G401 (cell line): ENCODE measurements around the gene PCIF1. TPM values are rescaled to one million over a fixed set of nuclear protein-coding genes. Genes with fewer than 3 reads are reported as not detected.
"Not testable (repeated sequence)": the region's sequence is repeated elsewhere in the genome, so short reads cannot be mapped to it uniquely, and the experiment has no call there.

ENCODE experiments used
- DNase-seq: peaks from one replicate; pipeline ENCODE4 v3.0.0-alpha.2; 2015; ENCODE audit warnings: low spot score
- in situ Hi-C: cut with HindIII; loops from 2 replicates; pipeline ENCODE4 v1.10.0; 2016; ENCODE audit warnings: low sequenced_read_pairs, mixed read lengths
- total RNA-seq: library from RNA; depleted of rRNA; stranded (reverse); fragments of >200 nt; shearing (Covaris generic); gene quantifications from 2 replicates; pipeline ENCODE4 v1.2.3, GENCODE V29; 2014

The PCIF1 gene
- total RNA-seq, 1 experiment from 2014 or later: 11.6 TPM

DNA sequence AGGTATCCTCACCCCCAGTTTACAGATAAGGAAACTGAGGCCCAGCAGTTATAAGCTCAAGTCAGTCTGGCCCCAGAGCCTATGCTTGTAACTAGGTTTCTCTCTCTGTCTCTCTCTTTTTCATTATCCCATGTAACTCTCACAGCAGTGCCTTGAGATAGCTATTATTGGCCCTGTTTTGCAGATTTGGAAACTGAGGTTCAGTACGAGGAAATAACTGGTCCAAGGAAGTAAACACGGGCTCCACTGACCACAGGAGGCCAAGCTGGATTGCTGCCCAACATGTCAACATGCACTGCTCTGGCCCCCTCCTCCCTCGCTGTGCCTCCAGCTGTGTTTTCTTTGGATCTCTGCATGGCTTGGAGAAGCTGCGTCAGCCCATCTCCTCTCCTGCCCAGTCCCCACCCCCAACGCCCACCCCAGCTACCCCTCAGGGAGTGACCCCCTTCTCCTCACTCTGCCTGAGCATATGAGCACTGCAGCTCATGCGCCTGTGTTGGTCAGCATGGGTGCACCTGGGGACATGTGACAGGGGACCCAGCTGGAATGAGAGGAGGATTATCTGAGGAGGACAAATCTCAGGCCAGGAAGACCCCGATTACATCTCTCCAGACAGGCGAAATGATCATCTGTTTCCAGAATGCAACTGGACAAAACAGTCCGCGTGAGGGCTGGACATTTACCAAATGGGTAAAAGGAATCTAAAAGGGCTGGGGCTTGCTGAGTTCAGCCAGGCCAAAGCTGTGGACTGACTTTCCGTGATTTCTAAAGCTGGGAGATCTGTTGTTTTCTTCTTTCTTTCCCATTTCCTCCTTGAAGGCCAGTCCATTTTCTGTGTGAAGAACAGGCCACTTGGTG is 14.7 kb upstream of the PCIF1 start:
- in situ Hi-C loops: no loop called here
- DNase-seq: no peak

DNA sequence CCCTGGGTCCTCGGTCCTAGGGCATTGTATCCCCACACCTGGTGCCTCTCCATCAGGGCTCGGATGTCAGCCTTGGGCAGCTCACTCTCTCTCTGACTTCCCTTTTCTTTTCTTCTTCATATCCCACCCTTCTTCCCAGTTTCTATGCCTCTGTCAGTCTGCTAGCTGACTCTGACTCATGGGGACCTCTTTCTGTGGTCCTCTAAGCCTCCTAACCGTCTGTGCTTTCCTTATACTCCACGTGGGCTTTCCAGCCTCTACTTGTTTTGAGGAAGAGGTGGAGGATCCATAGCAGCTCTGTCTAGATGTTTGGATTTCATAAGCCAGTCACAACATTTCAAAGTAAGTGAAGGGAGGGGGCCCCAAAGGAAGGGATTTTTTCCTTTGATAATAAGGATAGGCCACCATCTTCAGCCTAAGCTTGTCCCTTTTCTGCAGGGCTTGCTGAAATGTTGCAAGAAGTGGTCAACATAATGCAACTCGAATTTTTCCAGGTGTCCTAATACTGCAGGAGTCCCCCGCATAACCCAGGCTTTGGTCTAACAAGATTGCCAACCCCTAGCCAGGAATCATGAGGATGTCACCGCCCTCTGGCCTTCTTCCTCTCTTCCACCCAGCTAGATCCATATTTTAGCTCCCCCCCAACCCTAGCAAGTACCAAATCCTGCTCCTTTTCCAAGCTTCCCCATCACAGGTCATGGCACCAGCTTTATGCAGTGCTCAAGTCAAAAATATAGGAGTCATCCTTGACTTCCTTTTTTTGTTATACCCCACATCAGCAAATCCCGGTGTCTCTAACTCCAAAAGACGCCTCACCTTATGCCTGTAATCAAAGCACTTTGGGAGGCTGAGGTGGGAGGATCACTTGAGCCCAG is 13.8 kb upstream of the PCIF1 start:
- DNase-seq: no peak
- in situ Hi-C loops: no loop called here

DNA sequence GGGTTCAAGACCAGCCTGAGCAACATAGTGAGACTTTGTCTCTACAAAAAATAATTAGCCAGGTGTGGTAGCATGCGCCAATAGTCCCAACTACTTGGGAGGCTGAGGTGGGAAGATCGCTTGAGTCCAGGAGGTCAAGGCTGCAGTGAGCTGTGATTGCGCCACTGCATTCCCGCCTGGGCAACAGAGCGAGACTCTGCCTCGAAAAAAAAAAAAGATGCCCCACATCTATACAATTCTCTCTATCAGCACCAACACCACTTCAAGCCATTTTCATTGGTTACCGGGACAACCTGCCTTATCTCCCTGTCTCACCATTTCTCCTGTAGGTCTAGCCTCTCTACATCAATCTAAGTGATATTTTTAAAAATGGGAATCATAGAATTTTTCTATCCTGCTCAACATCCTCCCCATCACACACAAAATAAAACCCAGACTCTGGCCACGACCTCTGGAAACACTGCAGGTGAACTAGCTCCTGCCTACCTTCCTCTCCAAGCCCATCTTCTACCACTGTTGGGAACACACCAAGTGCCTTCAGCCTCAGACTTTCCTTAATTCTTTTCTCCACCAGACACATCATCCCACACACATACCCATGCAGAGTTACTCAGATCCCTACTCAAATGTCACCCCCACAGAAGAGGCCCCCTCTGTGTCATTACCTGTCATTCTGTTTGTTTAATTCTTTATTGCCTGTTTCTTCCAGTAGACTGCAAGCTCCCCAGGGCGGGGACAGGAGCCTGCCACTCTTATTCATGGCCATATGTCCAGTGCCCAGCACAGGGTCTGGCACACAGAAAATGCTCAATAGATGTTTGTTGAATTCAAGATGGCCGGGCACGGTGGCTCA is 12.9 kb upstream of the PCIF1 start:
- in situ Hi-C loops: no loop called here
- no peak for DNase-seq

DNA sequence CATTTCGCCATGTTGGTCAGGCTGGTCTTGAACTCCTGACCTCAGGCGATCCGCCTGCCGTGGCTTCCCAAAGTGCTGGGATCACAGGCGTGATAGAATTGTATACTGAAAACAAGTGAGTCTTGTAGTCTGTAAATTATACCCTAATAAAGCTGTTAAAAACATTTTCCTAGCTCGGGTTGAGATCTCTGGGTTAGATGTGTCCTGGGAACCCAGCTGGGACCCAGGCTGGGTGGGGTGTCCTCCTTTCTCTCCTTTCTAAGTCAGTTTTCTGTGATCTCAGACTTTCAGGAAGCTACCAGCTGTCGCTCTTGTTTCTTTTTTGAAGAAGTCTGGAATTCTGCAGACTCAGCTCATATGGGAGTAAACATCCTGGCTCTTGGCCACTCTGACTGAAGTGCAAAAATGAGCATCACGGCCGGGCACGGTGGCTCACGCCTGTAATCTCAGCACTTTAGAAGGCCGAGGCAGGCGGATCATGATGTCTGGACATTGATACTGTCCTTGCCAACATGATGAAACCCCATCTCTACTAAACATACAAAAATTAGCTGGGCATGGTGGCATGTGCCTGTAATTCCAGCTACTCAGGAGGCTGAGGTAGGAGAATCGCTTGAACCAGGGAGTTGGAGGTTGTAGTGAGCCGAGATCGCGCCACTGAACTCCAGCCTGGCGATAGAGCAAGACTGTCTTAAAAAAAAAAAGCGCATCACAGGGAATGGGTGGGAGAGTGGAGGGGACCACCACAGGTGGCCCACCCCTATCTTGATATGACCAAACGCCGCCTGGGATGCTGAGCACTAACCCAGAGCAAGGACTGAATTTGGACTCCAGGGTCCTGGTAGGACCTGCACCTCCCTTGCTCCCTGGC is 9.9 kb upstream of the PCIF1 start:
- in situ Hi-C loops: no loop called here
- peak; percentile 14 for DNase-seq

DNA sequence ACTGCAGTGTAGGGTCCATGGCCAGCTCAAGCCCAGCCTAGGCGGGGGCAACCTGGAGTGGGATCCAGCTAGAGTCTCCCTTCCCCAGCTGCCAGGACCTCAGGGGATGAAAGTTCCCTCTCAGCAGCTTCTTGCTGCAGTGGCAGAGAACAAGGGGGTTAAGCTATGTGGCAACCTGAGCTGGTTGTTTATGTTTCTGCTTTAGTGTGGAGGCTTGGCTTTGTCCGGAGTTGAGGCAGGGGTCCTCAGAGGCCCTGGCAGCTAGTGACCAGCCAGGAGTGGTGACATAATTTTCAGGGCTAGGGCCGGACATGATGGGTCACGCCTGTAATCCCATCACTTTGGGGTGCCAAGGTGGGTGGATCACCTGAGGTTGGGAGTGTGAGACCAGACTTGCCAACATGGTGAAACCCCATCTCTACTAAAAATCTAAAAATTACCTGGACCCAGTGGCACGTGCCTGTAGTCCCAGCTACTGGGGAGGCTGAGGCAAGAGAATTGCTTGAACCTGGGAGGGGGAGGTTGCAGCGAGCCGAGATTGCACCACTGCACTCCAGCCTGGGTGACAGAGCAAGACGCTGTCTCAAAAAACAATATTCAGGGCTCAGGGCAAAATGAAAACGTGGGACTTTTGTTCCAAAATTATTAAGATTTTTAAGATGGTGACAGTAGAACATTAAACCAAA is 8.5 kb upstream of the PCIF1 start:
- in situ Hi-C loops: no loop called here
- DNase-seq: no peak

DNA sequence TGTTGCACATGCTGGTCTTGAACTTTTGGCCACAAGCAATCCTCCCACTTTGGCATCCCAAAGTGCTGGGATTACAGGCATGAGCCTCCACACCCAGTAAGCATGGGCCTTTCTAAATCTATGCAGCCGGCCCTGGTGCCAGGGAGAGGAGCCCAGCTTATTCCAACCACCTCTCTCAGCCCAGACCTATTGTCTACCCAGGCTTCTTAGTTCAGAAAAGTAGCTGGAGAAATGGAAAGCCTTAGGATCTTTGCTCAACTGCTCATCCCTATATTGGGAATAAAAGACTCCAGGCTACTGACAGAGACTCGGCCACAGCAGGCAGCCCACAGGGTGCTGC is 7.8 kb upstream of the PCIF1 start:
- in situ Hi-C loops: no loop called here
- no peak for DNase-seq

DNA sequence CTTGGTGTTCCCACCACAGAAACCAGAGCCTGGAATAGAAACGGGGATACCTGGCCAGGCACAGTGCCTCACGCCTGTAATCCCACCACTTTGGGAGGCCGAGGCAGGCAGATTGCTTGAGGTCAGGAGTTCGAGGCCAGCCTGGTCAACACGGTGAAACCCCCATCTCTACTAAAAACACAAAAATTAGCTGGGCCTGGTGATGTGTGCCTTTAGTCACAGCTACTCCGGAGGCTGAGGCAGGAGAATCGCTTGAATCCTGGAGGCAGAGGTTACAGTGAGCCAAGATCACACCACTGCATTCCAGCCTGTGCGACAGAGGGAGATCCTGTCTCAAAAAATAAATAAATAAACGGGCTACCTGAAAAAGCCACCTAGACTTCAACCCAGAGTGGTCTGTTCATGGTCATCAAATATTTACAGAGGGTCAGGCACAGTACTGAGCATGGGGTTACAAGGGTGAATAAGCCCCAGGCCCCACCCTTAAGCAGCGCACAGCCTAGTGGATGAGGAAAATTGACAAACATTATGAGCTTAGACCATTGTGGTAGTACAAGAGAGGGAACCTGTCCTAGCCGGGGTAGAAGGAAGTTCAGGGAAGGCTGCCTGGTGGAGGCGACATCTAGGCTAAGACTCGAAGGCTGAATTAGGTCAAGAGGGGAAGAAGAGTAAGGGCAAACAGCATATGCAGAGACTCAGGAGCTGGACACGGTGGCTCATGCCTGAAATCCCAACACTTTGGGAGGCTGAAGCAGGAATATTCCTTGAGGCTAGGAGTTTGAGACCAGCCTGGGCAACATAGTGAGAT is 7.2 kb upstream of the PCIF1 start:
- DNase-seq: no peak
- in situ Hi-C loops: no loop called here

DNA sequence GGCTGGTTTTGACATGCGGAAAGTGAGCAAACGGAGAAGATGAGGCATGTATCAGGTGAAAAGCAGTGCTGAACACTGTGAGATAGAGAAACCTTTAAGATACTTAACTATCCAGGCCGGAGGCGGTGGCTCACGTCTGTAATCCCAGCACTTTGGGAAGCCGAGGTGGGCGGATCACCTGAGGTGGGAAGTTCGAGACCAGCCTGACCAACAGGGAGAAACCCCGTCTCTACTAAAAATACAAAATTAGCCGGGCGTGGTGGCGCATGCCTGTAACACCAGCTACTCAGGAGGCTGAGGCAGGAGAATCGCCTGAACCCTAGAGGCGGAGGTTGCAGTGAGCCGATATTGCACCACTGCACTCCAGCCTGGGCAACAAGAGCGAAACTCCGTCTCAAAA is 2.8 kb upstream of the PCIF1 start:
- DNase-seq, in situ Hi-C loops: not testable (repeated sequence)

DNA sequence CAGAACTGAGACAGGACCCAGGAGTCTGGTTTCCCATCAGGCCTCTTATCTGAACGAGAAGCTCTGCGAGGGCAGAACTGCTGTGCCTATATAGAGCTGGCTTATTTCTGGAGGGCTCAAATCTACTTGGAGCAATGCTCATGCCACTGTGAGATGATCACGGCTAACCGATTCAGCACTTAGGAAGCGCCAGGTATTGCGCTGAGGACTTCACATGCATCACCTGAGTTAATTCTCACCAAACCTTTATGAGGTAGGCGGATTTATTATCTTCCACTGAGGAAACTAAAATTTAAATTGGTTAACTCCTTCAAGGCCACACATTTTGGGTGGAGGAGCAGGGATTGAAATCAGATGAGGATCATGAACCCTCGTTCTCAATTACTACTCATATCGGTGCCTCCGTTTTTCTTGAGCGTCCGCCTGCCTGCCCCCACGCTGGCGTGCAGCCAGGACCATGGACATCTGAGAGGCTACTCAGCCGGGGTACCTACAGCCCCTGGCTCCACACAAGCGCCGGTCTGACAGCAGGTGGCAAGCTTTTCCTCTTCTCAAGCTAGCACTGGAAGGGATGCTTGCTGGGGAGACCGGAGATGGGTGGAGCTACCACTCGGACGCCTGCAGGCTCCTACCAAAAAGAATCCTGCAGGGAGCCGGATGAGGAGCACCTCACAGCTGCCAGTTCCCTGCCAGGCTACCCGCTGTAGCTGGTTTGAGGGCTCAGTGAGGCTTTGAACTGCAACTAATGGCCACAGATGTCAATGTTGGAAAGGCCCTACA is 1.0 kb upstream of the PCIF1 start:
- DNase-seq: peak; percentile 92
- in situ Hi-C loops: no loop called here

DNA sequence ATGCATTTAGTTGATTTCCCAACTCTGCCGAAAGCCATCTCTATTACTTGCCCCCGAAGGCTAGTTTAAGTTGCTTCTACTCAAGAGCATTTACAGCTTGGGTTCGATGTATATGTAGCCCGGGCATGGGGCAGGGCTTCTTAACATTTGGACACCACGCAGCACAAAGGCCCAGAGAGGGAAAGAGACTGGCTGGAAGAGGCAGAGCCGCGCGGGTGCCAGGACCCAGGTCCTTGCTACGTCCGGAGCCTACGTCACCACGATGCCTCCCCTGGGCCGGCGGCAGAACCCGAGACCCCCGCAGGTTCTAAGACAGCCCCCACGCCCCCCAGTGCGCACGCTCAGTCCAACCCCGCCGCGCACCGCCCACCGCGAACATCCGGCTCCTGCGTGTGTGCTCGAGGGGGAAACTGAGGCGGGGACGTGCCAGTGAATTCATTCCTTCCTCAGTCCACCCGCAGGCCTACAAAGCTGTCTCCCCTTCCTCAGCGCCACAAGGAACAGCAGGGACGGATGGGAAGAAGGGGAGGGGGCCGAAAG is 367 bp upstream of the PCIF1 start:
- peak; percentile 83 for DNase-seq
- in situ Hi-C loops: no loop called here

DNA sequence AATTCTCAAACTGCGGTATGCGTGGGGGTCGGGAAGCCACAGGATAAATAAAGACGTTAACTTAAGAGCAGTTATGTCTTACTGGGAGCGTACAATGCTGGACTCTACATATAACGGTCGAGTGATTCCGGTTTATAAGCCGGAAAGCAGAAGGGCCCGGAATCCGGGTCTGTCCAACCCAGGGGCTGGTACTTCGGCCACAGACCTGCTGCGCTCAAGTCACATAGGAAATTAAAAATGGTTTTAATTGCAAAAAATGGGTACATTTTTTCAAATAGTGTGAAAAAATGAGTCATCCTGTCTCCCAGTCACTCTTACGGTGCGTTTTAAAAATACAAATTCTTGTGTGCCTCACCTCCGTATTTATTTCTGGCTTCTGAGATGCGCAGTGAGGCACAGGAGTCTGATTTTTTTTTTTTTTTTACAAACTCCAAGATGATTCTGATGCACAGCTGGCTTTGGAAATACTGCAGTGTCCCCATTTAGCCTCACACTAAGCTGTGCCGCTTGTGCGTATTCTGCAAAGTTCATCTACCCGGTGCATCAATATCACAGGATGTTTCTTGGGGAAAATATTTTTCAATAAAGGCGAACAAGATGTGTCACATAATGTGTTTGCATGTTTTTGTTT is 1.0 kb downstream of the PCIF1 start:
- in situ Hi-C loops: no loop called here
- no peak for DNase-seq

DNA sequence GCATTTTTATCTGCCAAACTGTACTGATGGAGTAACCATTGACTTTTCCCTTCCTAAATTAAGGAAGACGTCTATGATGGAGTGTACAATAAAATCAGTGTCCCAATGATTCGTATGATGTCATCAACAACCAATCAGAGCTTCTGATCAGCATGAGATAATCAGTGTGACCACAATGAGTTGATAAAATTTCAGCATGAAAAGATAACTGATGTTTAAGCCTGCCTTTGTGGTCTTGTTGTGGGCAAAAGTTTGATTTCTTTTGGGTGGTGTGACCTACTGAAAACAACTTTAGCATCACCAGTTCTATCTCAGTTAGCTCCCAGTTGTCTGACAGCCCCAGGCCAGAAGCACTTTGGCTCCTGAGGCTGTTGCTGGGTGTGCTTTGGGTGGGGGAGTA is 3.3 kb downstream of the PCIF1 start:
- in situ Hi-C loops: no loop called here
- no peak for DNase-seq

DNA sequence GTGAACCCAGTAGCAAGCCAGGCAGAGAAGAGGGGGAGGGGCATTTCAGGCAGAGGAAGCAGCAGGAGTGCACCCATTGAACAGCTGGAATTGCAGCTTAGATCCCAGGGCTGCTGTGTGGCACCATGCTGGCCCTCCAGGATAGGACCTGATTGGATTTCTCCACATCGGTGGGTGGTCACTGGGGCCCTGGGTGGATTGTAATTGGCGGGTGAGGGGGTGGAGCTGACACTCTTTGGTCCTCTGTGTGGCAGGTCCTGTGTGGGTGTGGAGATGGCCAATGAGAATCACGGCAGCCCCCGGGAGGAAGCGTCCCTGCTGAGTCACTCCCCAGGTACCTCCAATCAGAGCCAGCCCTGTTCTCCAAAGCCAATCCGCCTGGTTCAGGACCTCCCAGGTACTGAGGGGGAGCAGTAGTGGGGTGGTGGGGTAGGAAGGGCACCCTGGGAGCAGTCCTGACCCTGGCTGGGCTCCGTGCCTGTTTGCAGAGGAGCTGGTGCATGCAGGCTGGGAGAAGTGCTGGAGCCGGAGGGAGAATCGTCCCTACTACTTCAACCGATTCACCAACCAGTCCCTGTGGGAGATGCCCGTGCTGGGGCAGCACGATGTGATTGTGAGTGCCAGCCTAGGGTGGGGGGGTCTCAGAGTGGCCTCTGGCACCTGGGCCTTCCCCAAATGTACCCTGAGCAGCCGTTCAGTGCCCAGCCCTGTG is 4.4 kb downstream of the PCIF1 start:
- in situ Hi-C loops: no loop called here
- DNase-seq: no peak

DNA sequence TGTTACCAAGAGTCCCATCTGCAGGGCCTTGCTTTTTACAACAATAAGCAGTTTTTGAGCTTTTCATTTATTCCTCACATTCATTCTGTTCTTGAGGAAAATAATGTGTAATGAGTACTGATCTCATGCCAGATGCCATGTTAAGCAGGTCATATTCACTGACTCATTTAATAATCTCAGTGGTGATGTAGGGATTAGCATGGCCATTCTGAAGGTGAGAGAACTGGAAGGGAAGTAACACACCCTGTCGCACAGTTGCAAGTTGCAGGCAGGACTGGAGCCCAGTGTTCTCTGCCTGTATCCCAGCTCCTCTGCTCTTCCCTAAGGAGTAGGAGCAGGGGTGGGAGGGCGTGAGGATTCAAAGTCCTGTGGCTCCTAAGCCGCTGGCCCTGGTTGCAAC is 5.6 kb downstream of the PCIF1 start:
- in situ Hi-C loops: loop anchor here (5.0 kb wide), 1 partner anchor 48 kb away; the partner anchor contains the start of genes CTSA and NEURL2
- no peak for DNase-seq

DNA sequence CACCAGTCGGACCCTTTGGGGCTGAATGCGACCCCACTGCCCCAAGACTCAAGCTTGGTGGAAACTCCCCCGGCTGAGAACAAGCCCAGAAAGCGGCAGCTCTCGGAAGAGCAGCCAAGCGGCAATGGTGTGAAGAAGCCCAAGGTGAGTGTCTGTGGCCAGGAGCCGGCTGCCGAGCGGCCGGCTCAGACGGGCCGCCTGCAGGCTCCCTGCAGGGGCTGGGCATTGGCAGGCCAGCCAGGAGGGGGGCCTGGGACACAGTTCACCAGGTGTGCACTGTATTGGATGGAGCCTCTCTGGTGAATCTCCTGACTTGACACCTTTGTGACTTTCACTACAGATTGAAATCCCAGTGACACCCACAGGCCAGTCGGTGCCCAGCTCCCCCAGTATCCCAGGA is 6.0 kb downstream of the PCIF1 start:
- DNase-seq: no peak
- in situ Hi-C loops: loop anchor here (5.0 kb wide), 1 partner anchor 48 kb away; the partner anchor contains the start of genes CTSA and NEURL2
